ENCODE data around the gene TMEM218.

The TMEM218 gene

DNA sequence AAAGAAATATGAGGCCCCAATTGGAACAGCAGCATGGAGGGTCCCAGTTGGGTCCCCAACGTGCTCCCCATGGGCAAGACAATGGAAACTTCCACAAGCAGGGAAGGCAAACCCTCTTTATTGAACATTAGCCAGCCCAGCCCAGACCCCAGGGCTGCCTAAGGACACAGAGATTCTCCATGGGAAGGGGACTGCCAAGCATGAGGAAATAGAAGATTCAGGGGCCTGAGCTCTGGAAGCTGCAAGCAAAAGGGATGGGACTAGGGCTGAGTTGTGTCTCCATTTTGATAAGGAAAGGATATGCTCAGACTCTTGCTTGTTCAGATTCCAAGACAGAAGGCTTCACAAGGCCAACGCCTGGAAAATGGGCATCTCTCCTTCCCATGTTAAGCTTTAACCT lies 23.3 kb downstream of the TMEM218 start:
- TF ChIP-seq USF1 (IDR thresholded peaks at IDR 0.05): no peak
- TF ChIP-seq NFIC (IDR thresholded peaks at IDR 0.05): no peak
- TF ChIP-seq TCF12 (IDR thresholded peaks at IDR 0.05; ENCODE audit: low read depth): no peak
- TF ChIP-seq CREB1 (IDR thresholded peaks at IDR 0.05; ENCODE audit: low read depth): no peak
- no peak for TF ChIP-seq TAF1 (IDR thresholded peaks at IDR 0.05; ENCODE audit: low read depth)
- no peak for TF ChIP-seq TEAD4 (IDR thresholded peaks at IDR 0.05)
- TF ChIP-seq YY1 (IDR thresholded peaks at IDR 0.05; ENCODE audit: low read depth): no peak
- TF ChIP-seq, protein P1, sequence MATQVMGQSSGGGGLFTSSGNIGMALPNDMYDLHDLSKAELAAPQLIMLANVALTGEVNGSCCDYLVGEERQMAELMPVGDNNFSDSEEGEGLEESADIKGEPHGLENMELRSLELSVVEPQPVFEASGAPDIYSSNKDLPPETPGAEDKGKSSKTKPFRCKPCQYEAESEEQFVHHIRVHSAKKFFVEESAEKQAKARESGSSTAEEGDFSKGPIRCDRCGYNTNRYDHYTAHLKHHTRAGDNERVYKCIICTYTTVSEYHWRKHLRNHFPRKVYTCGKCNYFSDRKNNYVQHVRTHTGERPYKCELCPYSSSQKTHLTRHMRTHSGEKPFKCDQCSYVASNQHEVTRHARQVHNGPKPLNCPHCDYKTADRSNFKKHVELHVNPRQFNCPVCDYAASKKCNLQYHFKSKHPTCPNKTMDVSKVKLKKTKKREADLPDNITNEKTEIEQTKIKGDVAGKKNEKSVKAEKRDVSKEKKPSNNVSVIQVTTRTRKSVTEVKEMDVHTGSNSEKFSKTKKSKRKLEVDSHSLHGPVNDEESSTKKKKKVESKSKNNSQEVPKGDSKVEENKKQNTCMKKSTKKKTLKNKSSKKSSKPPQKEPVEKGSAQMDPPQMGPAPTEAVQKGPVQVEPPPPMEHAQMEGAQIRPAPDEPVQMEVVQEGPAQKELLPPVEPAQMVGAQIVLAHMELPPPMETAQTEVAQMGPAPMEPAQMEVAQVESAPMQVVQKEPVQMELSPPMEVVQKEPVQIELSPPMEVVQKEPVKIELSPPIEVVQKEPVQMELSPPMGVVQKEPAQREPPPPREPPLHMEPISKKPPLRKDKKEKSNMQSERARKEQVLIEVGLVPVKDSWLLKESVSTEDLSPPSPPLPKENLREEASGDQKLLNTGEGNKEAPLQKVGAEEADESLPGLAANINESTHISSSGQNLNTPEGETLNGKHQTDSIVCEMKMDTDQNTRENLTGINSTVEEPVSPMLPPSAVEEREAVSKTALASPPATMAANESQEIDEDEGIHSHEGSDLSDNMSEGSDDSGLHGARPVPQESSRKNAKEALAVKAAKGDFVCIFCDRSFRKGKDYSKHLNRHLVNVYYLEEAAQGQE (IDR thresholded peaks at IDR 0.05; ENCODE audit: low read depth): no peak
- TF ChIP-seq EP300 (IDR thresholded peaks at IDR 0.05; ENCODE audit: borderline replicate concordance): no peak
- no peak for TF ChIP-seq RAD21 (IDR thresholded peaks at IDR 0.05; ENCODE audit: low read depth)
- no peak for TF ChIP-seq EGR1 (IDR thresholded peaks at IDR 0.05)
- no peak for TF ChIP-seq ZBTB7A (IDR thresholded peaks at IDR 0.05; ENCODE audit: low read depth)
- TF ChIP-seq MAX (IDR thresholded peaks at IDR 0.05): no peak
- TF ChIP-seq FOXM1 (IDR thresholded peaks at IDR 0.05; ENCODE audit: borderline replicate concordance, low read depth): no peak
- no peak for TF ChIP-seq CEBPB (IDR thresholded peaks at IDR 0.05)

- TF ChIP-seq EGR1 (IDR thresholded peaks at IDR 0.05): no peak
- no peak for TF ChIP-seq YY1 (IDR thresholded peaks at IDR 0.05; ENCODE audit: low read depth)
- TF ChIP-seq, protein P1 (IDR thresholded peaks at IDR 0.05; ENCODE audit: low read depth): no peak
- no peak for TF ChIP-seq TEAD4 (IDR thresholded peaks at IDR 0.05)
- no peak for TF ChIP-seq FOXM1 (IDR thresholded peaks at IDR 0.05; ENCODE audit: borderline replicate concordance, low read depth)
- TF ChIP-seq CEBPB (IDR thresholded peaks at IDR 0.05): no peak
- no peak for TF ChIP-seq EP300 (IDR thresholded peaks at IDR 0.05; ENCODE audit: borderline replicate concordance)
- no peak for TF ChIP-seq TAF1 (IDR thresholded peaks at IDR 0.05; ENCODE audit: low read depth)
- no peak for TF ChIP-seq USF1 (IDR thresholded peaks at IDR 0.05)
- no peak for TF ChIP-seq CREB1 (IDR thresholded peaks at IDR 0.05; ENCODE audit: low read depth)
- no peak for TF ChIP-seq MAX (IDR thresholded peaks at IDR 0.05)
- no peak for TF ChIP-seq TCF12 (IDR thresholded peaks at IDR 0.05; ENCODE audit: low read depth)
- no peak for TF ChIP-seq RAD21 (IDR thresholded peaks at IDR 0.05; ENCODE audit: low read depth)
- no peak for TF ChIP-seq ZBTB7A (IDR thresholded peaks at IDR 0.05; ENCODE audit: low read depth)
- no peak for TF ChIP-seq NFIC (IDR thresholded peaks at IDR 0.05)
These were observed 24.7 kb downstream of the TMEM218 start for GRCh38 chr11:125086633-125087296.

DNA sequence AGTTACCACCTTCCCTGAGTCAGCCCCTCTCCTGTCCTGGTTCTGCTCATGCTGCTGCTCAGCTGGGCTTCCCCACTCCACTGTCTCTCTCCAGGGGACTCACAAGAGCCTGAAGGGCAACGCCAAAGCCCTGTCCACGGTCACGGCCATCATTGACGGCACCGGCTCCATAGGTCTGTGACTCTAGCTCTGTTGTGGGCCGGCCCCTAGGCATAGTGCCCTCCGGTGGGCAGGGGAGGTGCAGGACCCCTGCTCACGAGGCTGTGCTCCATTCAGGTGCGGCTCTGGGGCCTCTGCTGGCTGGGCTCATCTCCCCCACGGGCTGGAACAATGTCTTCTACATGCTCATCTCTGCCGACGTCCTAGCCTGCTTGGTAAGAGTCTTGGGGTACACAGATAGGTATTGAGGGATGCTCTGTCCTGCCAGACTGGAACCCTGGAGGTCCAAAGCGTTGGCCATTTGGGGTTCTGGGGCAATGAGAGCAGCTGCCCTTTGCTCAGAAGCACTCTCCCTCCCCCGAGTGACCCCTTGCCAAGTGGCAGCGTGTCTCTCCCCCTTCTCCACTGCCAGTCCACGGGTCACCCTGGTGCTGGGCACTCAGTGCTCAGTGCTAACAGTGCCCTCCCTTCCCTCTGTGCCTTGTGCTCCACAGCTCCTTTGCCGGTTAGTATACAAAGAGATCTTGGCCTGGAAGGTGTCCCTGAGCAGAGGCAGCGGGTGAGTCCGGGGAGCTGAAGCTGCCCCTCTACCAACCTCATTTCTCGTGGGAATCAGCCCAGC lies 25.9 kb downstream of the TMEM218 start:
- TF ChIP-seq TAF1 (IDR thresholded peaks at IDR 0.05; ENCODE audit: low read depth) (no peak), RAD21 (IDR thresholded peaks at IDR 0.05; ENCODE audit: low read depth) (no peak), FOXM1 (IDR thresholded peaks at IDR 0.05; ENCODE audit: borderline replicate concordance, low read depth) (no peak), TEAD4 (IDR thresholded peaks at IDR 0.05) (no peak), ZBTB7A (IDR thresholded peaks at IDR 0.05; ENCODE audit: low read depth) (no peak), EP300 (IDR thresholded peaks at IDR 0.05; ENCODE audit: borderline replicate concordance) (no peak), EGR1 (IDR thresholded peaks at IDR 0.05) (no peak), YY1 (IDR thresholded peaks at IDR 0.05; ENCODE audit: low read depth) (no peak), USF1 (IDR thresholded peaks at IDR 0.05) (no peak), CREB1 (IDR thresholded peaks at IDR 0.05; ENCODE audit: low read depth) (no peak), CEBPB (IDR thresholded peaks at IDR 0.05) (no peak), MAX (IDR thresholded peaks at IDR 0.05) (no peak), TCF12 (IDR thresholded peaks at IDR 0.05; ENCODE audit: low read depth) (no peak)
- TF ChIP-seq, protein P1 (IDR thresholded peaks at IDR 0.05; ENCODE audit: low read depth): no peak
